GM21423 (cell line): ENCODE results near the gene DNAJC1.
"Not testable (repeated sequence)": the region's sequence is repeated elsewhere in the genome, so short reads cannot be mapped to it uniquely, and the experiment has no call there.

ENCODE experiments used
- ATAC-seq: cut with Tn5 transposase; IDR thresholded peaks from one replicate; pipeline ENCODE4 v1.9.1; 2021; ENCODE audit warnings: mild to moderate bottlenecking, moderate library complexity; ENCODE audit not compliant: unreplicated experiment

DNAJC1 gene

GRCh38 chr10:21740989-21741388, 262.5 kb downstream of the DNAJC1 start:
- no peak for ATAC-seq

GRCh38 chr10:21737106-21737505, 266.4 kb downstream of the DNAJC1 start:
- no peak for ATAC-seq

GRCh38 chr10:21733710-21734109, 269.8 kb downstream of the DNAJC1 start:
- no peak for ATAC-seq

- peak; percentile 96 for ATAC-seq
Measured at GRCh38 chr10:21732067-21732772, 271.3 kb downstream of the DNAJC1 start.

- ATAC-seq, result no peak
Measured at GRCh38 chr10:21728618-21729017, 274.9 kb downstream of the DNAJC1 start.

DNA sequence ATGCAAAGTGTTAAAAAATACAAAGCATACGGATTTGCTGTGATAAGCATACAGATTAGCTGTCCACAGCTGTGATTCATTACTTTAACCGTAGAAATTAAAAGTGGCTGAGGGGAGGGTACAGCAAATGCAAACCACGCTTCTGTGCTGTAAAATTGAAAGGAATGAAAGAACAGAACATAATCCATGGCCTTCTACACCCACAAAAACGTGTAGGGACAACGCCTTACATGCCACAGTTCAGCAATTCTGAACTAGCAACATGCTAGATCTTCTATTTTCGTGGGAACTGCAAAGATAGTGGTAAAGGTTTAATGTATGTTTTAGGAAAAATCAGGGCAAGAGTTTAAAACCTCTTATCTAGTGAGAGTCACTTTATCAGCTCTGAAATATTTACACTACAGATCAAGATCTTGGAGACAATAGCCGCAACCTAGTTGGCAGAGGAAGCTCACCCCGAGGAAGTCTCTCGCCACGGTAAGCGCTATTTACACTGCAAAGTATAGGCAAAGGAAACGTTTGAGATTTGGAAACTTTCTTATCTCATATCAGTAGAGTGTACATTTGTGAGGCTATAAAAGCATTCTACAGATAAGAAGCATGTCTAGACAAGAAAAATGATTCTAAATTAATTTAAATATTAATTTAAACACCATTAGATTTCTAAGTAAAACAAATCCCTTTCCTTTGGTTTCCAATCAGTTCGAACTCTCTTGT, 275.9 kb downstream of the DNAJC1 start:
- no peak for ATAC-seq

DNA sequence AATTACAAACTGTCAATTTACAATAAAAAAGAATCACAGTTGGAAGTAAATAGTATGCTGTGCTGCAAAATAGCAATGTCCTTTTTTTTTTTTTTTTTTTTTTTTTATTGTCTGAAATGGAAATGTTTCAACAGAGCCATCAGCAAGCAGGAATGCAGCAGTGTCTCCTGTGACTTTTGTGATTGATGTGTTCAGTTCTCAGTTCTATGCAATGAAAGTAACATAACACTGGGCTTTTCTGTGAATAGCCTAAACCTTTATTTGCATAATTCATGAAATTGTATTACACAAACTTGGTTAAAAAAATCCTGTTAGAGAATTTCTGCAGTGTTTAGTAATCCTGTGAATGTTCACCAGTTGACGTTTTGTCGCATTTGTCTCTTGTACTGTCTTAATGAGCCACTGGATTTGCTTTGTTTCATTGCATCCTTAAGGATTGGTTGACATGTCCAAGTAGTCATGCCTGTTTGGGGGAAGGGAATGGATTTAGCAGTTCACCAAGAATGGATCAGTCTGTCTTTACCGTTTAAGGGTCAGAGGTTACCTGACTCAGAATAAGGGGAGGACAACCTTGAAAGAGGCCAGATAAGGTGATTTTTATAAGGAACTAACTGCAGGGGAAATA, 276.8 kb downstream of the DNAJC1 start:
- no peak for ATAC-seq

GRCh38 chr10:21724687-21725367, 278.7 kb downstream of the DNAJC1 start:
- ATAC-seq, result peak; percentile 96

DNA sequence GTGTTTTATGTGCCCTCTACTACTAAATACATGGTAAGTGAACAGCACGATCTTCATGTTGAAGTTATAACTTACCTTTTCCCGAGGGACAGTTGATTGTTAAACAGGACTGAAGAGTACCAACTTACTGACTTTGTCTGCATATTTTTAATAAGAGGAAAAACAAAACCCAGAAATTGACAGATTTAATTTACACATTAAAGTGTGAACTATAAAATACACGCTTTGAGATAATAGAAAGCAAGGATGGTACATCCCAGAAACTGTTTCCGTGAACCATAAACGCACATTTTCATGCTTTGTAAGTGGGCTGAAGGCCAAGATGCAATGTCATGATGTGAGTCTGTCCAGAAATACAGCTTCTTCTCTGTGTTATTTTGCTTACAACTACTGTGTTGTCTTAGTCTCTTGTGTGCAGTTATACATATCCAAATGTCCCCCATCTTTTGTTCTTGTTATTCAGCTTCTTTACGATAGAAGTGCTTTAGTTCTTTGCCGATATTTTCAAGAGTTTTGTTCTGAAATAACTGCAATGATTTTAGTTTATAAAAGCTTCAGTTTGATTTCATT, 279.4 kb downstream of the DNAJC1 start:
- no peak for ATAC-seq

GRCh38 chr10:21722209-21722608, 281.3 kb downstream of the DNAJC1 start:
- ATAC-seq, result no peak

- no peak for ATAC-seq
Measured at GRCh38 chr10:21721000-21721665, 282.4 kb downstream of the DNAJC1 start.

DNA sequence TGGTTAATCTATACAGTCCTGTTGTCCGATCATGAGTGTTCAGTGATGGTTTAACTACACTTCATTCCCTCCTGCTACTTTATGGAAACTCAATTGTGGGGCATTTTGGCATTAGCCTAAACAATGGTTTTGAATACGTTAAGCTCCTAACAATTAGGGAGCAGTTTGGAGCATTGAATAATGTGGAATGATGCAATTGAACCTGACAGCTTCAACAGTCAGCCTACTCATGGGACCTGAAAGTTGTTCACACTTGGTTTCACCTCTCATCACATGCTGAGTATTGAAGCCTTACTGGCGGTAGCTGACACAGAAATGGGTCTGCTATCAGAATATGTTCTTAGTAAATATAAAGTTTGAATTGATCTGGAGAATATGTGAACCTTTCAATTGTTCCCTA, 283.4 kb downstream of the DNAJC1 start:
- no peak for ATAC-seq

DNA sequence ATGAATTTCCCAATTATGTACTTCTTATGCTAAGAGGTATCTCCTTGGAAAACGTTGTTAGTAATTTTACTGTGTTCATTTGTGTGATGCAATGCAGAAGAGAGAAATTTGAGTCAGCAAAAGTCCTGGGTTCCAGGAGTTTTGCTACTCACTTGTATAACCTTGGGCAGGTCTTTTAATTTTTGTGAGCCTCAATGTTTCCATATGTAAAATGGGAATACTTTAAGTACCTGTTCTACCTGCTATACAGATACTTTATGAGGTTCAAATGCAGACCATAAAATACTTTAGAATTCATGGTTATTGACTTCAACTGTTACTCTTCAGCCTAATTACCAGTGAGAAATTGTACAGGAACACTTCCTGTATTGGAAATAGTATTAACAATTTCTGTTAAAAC, 284.0 kb downstream of the DNAJC1 start:
- ATAC-seq, result no peak

DNA sequence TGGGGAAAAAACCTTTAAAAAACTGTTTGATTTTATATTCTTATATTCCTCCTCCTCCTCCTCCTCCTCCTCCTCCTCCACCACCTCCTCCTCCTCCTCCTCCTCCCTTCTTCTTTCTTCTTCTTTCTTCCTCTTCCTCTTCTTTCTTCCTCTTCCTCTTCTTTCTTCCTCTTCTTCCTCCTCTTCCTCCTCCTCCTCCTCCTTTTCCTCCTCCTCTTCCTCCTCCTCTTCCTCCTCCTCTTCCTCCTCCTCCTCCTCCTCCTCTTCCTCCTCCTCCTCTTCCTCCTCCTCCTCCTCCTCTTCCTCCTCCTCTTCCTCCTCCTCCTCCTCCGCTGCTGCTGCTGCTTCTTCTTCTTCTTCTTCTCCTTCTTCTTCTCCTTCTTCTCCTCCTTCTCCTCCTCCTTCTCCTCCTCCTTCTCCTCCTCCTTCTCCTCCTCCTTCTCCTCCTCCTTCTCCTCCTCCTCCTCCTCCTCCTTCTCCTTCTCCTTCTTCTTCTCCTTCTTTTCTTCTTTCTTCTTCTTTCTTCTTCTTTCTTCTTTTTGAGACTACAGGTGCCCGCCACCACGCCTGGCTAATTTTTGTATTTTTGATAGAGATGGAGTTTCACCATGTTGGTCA, 286.0 kb downstream of the DNAJC1 start:
- not testable (repeated sequence) for ATAC-seq

DNA sequence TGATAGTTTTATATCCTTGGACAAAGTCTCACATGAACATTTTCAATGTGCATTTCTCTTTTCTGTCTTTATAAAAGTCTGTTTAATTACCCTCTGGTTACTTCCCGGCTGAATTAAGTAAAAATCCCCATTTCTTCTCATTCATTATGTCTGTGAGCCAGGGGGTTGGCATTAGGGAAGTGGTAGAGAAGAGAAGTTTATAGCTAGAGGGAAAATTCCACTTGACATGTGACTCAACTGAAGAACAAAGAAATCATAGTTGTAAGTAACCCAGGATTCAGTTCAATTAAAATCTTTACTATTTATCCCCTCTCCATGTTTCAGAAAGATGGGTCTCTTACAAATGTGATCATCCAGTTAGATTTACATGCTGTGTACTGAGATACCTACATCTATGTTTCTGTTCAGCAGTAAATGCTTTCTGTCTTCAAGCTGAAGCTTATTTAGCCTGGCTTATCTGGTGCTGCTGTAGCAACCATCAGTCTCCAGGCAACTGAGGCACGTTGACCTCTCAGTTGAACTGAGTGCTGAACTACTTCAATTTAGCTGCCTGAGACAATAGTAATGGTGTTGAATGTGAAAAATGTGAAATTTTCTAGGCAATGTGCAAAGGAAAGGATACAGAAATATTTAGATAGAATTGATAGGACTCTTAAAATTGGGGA, 287.9 kb downstream of the DNAJC1 start:
- ATAC-seq, result no peak

DNA sequence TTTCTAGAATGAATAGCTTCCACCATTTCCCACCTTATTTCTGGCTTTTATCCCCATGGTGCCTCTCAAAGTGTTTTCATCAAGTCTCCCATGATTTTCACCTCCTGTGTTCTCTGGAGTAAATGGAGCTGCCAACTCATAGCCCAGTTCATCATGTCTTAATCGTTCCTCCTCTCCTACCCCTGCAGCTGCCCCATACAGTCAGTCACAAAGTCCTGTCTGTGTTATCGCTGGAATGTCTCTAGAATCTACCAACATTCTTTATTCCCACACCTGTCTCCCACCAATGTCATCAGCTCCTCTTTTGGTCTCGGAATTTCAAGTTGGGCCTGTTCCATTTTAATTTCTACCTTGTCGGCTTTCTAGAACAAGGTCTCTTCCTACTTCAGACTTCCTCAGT, 290.6 kb downstream of the DNAJC1 start:
- no peak for ATAC-seq

- ATAC-seq, result no peak
Measured at GRCh38 chr10:21707498-21707897, 296.0 kb downstream of the DNAJC1 start.
